Keratinocyte (primary cell): ENCODE data around the gene HOMEZ.

Experiments
- EZH2 ChIP-seq: IDR thresholded peaks from one replicate; pipeline ENCODE4 v1.6.1; 2012; ENCODE audit warnings: inconsistent platforms, mild to moderate bottlenecking, low read length, moderate library complexity
- TF ChIP-seq, protein P1 (sequence below), 3 experiments: IDR thresholded peaks in 1 of 3; conservative IDR thresholded peaks in 1 of 3; optimal IDR thresholded peaks in 1 of 3; 2 replicates in 2 of 3; 3 replicates in 1 of 3; pipeline versions ENCODE3 to v1.5.1; 2011; ENCODE audit warnings: low read length in 3 of 3, mild to moderate bottlenecking in 3 of 3, moderate library complexity in 2 of 3, control low read depth in 1 of 3, inconsistent platforms in 1 of 3; ENCODE audit not compliant: insufficient read depth in 2 of 3; ENCODE audit errors: extremely low read depth in 1 of 3

DNA sequence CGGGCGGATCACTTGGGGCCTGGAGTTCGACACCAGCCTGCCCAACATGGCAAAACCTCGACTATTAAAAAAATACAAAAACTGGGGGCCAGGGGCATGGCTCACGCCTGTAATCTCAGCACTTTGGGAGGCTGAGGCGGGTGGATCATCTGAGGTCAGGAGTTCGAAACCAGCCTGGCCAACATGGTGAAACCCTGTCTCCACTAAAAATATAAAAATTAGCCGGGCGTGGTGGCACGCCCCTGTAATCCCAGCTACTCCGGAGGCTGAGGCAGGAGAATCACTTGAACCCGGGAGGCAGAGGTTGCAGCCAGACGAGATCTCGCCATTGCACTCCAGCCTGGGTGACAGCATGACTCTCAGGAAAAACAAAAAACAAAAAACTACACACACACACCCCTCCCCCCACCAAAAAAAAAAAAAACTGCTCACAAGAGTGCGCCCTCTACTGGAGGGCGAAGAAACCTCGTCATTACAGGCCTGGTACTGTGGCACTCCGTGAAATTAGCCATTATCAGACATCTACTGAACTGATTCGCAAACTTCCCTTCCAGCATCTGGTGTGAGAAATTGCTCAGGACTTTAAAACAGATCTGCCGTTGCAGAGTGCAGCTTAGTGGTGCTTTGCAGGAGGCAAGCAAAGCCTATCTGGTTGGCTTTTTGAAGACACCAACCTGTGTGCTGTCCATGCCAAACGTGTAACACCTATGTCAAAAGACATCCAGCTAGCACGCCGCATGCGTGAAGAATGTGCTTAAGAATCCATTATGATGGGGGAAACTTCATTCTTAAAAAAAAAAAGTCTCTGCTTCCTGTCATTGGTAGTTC, 9.0 kb upstream of the HOMEZ start:
- TF ChIP-seq, protein P1, sequence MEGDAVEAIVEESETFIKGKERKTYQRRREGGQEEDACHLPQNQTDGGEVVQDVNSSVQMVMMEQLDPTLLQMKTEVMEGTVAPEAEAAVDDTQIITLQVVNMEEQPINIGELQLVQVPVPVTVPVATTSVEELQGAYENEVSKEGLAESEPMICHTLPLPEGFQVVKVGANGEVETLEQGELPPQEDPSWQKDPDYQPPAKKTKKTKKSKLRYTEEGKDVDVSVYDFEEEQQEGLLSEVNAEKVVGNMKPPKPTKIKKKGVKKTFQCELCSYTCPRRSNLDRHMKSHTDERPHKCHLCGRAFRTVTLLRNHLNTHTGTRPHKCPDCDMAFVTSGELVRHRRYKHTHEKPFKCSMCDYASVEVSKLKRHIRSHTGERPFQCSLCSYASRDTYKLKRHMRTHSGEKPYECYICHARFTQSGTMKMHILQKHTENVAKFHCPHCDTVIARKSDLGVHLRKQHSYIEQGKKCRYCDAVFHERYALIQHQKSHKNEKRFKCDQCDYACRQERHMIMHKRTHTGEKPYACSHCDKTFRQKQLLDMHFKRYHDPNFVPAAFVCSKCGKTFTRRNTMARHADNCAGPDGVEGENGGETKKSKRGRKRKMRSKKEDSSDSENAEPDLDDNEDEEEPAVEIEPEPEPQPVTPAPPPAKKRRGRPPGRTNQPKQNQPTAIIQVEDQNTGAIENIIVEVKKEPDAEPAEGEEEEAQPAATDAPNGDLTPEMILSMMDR (optimal IDR thresholded peaks at IDR 0.05 in 1 of 3, IDR thresholded peaks at IDR 0.05 in 1 of 3, conservative IDR thresholded peaks at IDR 0.05 in 1 of 3; ENCODE audit: extremely low read depth in 1 of 3, insufficient read depth in 2 of 3, low read length in 3 of 3): peak; percentile 70 to 88 (median 86)
- TF ChIP-seq EZH2: no peak
